GM12878 (cell line): ENCODE data around the gene OR4K2. TPM values are rescaled to one million over a fixed set of nuclear protein-coding genes. Genes with fewer than 3 reads are reported as not detected.

Experiments used
- ATAC-seq: fragments of 200-7000 bp; cut with Tn5 transposase; 3 replicates; pipeline ENCODE4 v1.9.1; 2020; ENCODE audit warnings: mild to moderate bottlenecking, moderate library complexity
- BruUV-seq: library from RNA; stranded (reverse); fragments of 400-500 nt; replicated peaks from 2 replicates; lab custom pipeline; 2021; lab: Mats Ljungman, UMichigan
- CTCF ChIA-PET: fragments of 300-600 bp; sonication (Branson Sonifier 250); formaldehyde crosslinking; extraction: SDS; loops from one replicate; lab custom pipeline; 2021; ENCODE audit warnings: inconsistent platforms; lab: Yijun Ruan, JAX
- POLR2A ChIA-PET: fragments of 350-600 bp; formaldehyde crosslinking; extraction: SDS; loops from one replicate; lab custom pipeline; 2021; ENCODE audit warnings: inconsistent platforms; lab: Charles Lee
- RAD21 ChIA-PET: fragments of 300-600 bp; sonication (Branson Sonifier 250); formaldehyde crosslinking; loops from one replicate; lab custom pipeline; 2023; ENCODE audit warnings: antibody characterized with exemption; ENCODE audit not compliant: unreplicated experiment; lab: Charles Lee
- SMC1A ChIA-PET: fragments of 300-600 bp; sonication (Branson Sonifier 250); formaldehyde crosslinking; loops from one replicate; lab custom pipeline; 2023; ENCODE audit not compliant: unreplicated experiment, uncharacterized antibody; lab: Charles Lee
- DNase-seq: peaks from one replicate; pipeline ENCODE4 v3.0.0-alpha.2; 2011; ENCODE audit warnings: low read depth, low spot score
- FAIRE-seq: peaks from 3 replicates; lab custom pipeline; 2011; peaks lifted over from hg19 to GRCh38; lab: Jason Lieb, UNC
- H2AFZ ChIP-seq: 2 replicates; pipeline ENCODE4 v1.6.0; 2011; ENCODE audit warnings: low read depth, low read length, control low read depth; ENCODE audit not compliant: control insufficient read depth
- H3K27ac ChIP-seq: 2 replicates; pipeline ENCODE4 v1.5.1; 2011; ENCODE audit warnings: control low read depth; ENCODE audit not compliant: control insufficient read depth, insufficient read depth
- H3K27me3 ChIP-seq, 2 experiments: replicated peaks in 1 of 2; 2 replicates each; pipeline versions ENCODE4 v1.6.0 to v1.6.1; 2011; ENCODE audit warnings: low read length in 1 of 2; ENCODE audit not compliant: control insufficient read depth in 2 of 2, insufficient read depth in 2 of 2
- H3K36me3 ChIP-seq, 2 experiments: 2 replicates each; pipeline ENCODE4 v1.5.1; 2011; ENCODE audit warnings: low read length in 1 of 2; ENCODE audit not compliant: control insufficient read depth in 2 of 2, insufficient read depth in 2 of 2
- H3K4me1 ChIP-seq: 2 replicates; pipeline ENCODE4 v1.6.1; 2011; ENCODE audit warnings: mild to moderate bottlenecking, low read length, moderate library complexity, mixed read lengths; ENCODE audit not compliant: control insufficient read depth, insufficient read depth
- H3K4me2 ChIP-seq: 2 replicates; pipeline ENCODE4 v1.6.0; 2011; ENCODE audit warnings: control low read depth; ENCODE audit not compliant: control insufficient read depth, insufficient read depth
- H3K4me3 ChIP-seq: fragments of 200-600 bp; sonication (generic); 2 replicates; pipeline ENCODE4 v1.5.1; 2016
- H3K79me2 ChIP-seq: 2 replicates; pipeline ENCODE4 v1.6.0; 2011; ENCODE audit warnings: low read length; ENCODE audit not compliant: control insufficient read depth, insufficient read depth
- H3K9ac ChIP-seq: 2 replicates; pipeline ENCODE4 v1.8.0; 2011; ENCODE audit warnings: low read length, control low read depth, mixed read lengths; ENCODE audit not compliant: control insufficient read depth, insufficient read depth
- H3K9me3 ChIP-seq: replicated peaks from 3 replicates; pipeline ENCODE4 v1.5.1; 2011; ENCODE audit warnings: mild to moderate bottlenecking, low read length; ENCODE audit not compliant: control insufficient read depth, insufficient read depth
- H4K20me1 ChIP-seq: 2 replicates; pipeline ENCODE4 v1.6.0; 2011; ENCODE audit not compliant: control insufficient read depth, insufficient read depth
- POLR2AphosphoS2 ChIP-seq: IDR thresholded peaks from 2 replicates; pipeline ENCODE4 v1.6.1; 2011; ENCODE audit warnings: low read depth, mild to moderate bottlenecking, low read length, improper control_type of control experiment, moderate library complexity
- RCOR1 ChIP-seq: conservative IDR thresholded peaks from 2 replicates; pipeline ENCODE4 v1.6.1; 2012; ENCODE audit warnings: low read depth, low read length, improper control_type of control experiment
- USF2 ChIP-seq: IDR thresholded peaks from 2 replicates; pipeline ENCODE4 v1.6.1; 2011; ENCODE audit warnings: low read depth, low read length, improper control_type of control experiment, borderline replicate concordance
- ZBTB40 ChIP-seq: fragments of 450-650 bp; IDR thresholded peaks from 2 replicates; pipeline ENCODE4 v1.6.1; 2016; ENCODE audit warnings: mild to moderate bottlenecking, moderate library complexity, borderline replicate concordance
- in situ Hi-C: fragments of 300-500 bp; cut with MboI; formaldehyde crosslinking; loops from 9 replicates; pipeline ENCODE4 v1.14.3; 2018; ENCODE audit warnings: mixed read lengths
- intact Hi-C: fragments of 100-400 bp; cut with micrococcal nuclease; formaldehyde crosslinking; loops from one replicate; pipeline ENCODE4 v1.14.2; 2022; ENCODE audit not compliant: unreplicated experiment
- polyA plus RNA-seq, 11 experiments: library from polyadenylated mRNA; depleted of rRNA in 4 of 11; unstranded in 6 of 11; stranded (reverse) in 5 of 11; fragments of >200 nt; fragmentation: Nextera tagmentation in 4 of 11; fragmentation: Illumina TruSeq in 1 of 11; extraction: Ambion mirVana in 4 of 11; extraction: Trizol in 1 of 11; gene quantifications; 1 replicate in 1 of 11; 2 replicates in 10 of 11; pipeline versions ENCODE4 v1.2.1 to v1.2.3, GENCODE V29; 2011 to 2016; ENCODE audit warnings: inconsistent platforms in 2 of 11, missing spikeins in 2 of 11, low read depth in 1 of 11
- total RNA-seq, 4 experiments: library from RNA; depleted of rRNA in 3 of 4; stranded (reverse); fragments of >200 nt in 3 of 4; fragmentation: Illumina TruSeq in 1 of 4; extraction: Trizol in 1 of 4; gene quantifications; 2 replicates each; pipeline versions ENCODE4 v1.2.1 to v1.2.3, GENCODE V29; 2013 to 2021

Gene OR4K2
- total and polyA plus RNA-seq, 10 of the 15 experiments (the other 5 are each of a cell fraction or from before 2014, with no cell fraction given): not detected

- no peak for TF ChIP-seq USF2
- no peak for TF ChIP-seq ZBTB40
These were observed 27.5 kb downstream of the OR4K2 start (continued) for GRCh38 chr14:19902409-19902808.

GRCh38 chr14:19906665-19907064 lies 31.7 kb downstream of the OR4K2 start:
- TF ChIP-seq RCOR1: no peak
- TF ChIP-seq POLR2AphosphoS2: no peak
- SMC1A ChIA-PET: no interaction called here
- Histone ChIP-seq H3K4me1 (no peaks in the 10 kb centered on the region), H3K9me3 (no peaks in the 10 kb centered on the region; the same call in 2 of the 3 replicates), H3K36me3 (no peaks in the 10 kb centered on the region), H4K20me1 (no peaks in the 10 kb centered on the region), H2AFZ (no peak overlapping the region), H3K27ac (no peak overlapping the region), H3K4me3 (no peak overlapping the region), H3K4me2 (no peak overlapping the region), H3K9ac (no peak overlapping the region), H3K27me3 (no peaks in the 10 kb centered on the region; a peak in 1 of 4 replicates), H3K79me2 (no peaks in the 10 kb centered on the region)
- DNase-seq (no peak), FAIRE-seq (no peak), ATAC-seq (no peak)
- RAD21 ChIA-PET: no interaction called here
- intact Hi-C loops (no loop called here), in situ Hi-C loops (no loop called here)
- POLR2A ChIA-PET: no interaction called here
- BruUV-seq: no TSS peak
- CTCF ChIA-PET: no interaction called here
